Measurements from ENCODE around the gene SEH1L.
A peak's percentile ranks its signal among the peaks of the same experiment; 100 is the strongest.
"Not testable (repeated sequence)": the region's sequence is repeated elsewhere in the genome, so short reads cannot be mapped to it uniquely, and the experiment has no call there.

The SEH1L gene

DNA sequence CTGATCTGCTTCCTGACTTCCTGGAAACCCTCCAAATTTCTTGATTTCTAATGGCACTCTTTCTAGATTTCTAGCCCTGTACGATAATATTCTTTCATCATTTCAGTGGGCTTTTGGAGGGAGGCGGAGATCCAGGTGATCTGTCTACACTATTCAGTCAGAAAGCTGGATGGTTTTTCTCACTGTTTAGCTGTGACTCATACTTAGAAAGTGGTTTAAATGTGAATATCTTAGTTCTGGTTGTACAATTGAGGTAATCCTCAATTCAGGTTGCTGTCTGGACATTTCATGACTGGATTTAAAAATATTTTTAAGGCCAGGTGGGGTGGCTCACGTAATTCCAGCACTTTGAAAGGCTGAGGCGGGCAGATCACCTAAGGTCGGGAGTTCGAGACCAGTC, 20.8 kb downstream of the SEH1L start:
- Mint-ChIP-seq H3K4me3 (no peak overlapping the region), H3K27ac (no peak overlapping the region), H3K36me3 (peaks cover 31% of the 10 kb centered on the region), H3K4me1 (peaks cover 18% of the 10 kb centered on the region), H3K9me3 (no peaks in the 10 kb centered on the region), H3K27me3 (no peaks in the 10 kb centered on the region)

GRCh38 chr18:12973562-12974213, 25.9 kb downstream of the SEH1L start:
- H3K4me1 Mint-ChIP-seq = peaks cover 11% of the 10 kb centered on the region
- peaks cover 22% of the 10 kb centered on the region for H3K36me3 Mint-ChIP-seq
- H3K27me3 Mint-ChIP-seq = no peaks in the 10 kb centered on the region
- no peaks in the 10 kb centered on the region for H3K9me3 Mint-ChIP-seq
- H3K27ac Mint-ChIP-seq = no peak overlapping the region
- H3K4me3 Mint-ChIP-seq = no peak overlapping the region

- no peak overlapping the region for H3K27ac Mint-ChIP-seq
- H3K9me3 Mint-ChIP-seq = no peaks in the 10 kb centered on the region
- no peak overlapping the region for H3K4me3 Mint-ChIP-seq
- H3K4me1 Mint-ChIP-seq = peaks cover 6% of the 10 kb centered on the region
- no peaks in the 10 kb centered on the region for H3K27me3 Mint-ChIP-seq
- peaks cover 21% of the 10 kb centered on the region for H3K36me3 Mint-ChIP-seq
These were observed 27.7 kb downstream of the SEH1L start for GRCh38 chr18:12975488-12975887.

- H3K36me3 Mint-ChIP-seq = peaks cover 20% of the 10 kb centered on the region
- no peaks in the 10 kb centered on the region for H3K27me3 Mint-ChIP-seq
- no peak overlapping the region for H3K27ac Mint-ChIP-seq
- H3K4me3 Mint-ChIP-seq = no peak overlapping the region
- H3K9me3 Mint-ChIP-seq = no peaks in the 10 kb centered on the region
- H3K4me1 Mint-ChIP-seq = peaks cover 6% of the 10 kb centered on the region
These were observed 28.5 kb downstream of the SEH1L start for GRCh38 chr18:12976305-12976704.

DNA sequence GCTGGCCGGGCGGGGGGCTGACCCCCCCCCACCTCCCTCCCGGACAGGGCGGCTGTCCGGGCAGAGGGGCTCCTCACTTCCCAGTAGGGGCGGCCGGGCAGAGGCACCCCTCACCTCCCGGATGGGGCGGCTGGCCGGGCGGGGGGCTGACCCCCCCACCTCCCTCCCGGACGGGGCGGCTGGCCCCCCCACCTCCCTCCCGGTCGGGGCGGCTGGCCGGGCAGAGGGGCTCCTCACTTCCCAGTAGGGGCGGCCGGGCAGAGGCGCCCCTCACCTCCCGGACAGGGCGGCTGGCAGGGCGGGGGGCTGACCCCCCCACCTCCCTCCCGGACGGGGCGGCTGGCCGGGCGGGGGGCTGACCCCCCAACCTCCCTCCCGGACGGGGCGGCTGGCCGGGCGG, 32.3 kb downstream of the SEH1L start:
- not testable (repeated sequence) for H3K27ac Mint-ChIP-seq

DNA sequence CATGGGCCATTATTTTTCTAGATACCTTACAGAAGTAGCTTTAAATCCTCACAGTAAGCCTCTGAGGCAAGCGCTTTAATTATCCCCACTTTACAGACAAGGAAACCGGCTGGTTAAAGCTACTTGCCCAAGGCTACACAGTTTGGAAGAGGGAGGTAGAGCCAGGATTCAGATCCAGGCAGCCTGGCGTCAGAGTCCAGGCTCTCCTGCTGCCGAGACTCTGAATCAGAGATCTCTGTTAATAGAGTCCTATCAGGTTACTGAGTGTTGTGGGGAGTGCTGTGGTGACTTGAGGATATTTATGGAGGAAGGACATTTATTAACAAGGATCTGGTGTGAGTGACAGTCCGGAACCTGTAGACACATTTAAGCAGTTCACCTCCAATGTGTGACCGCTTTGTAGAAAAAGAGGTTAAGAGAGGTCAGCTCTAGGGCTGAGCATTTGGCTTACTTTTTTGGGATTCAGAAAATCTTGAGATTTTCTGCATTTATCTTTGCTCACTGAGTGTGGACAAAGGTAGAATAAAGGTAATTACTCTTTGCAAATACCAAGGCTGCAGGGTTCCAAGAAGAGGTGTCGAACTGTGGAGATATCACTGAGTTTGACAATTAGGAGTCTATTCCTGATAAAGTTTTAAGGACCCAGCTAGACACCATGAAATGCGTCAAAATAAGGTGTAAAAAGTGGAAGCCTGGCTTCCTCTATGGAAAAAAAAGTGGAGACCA, 41.7 kb downstream of the SEH1L start:
- Mint-ChIP-seq H3K4me3 (peak overlapping the region; percentile 99), H3K27ac (peak overlapping the region; percentile 95), H3K4me1 (peaks cover 20% of the 10 kb centered on the region), H3K27me3 (no peaks in the 10 kb centered on the region), H3K9me3 (no peaks in the 10 kb centered on the region), H3K36me3 (no peaks in the 10 kb centered on the region)

More for the DNA sequence above, 32.3 kb downstream of the SEH1L start:
- H3K4me3 Mint-ChIP-seq, H3K9me3 Mint-ChIP-seq, H3K4me1 Mint-ChIP-seq, H3K27me3 Mint-ChIP-seq: not testable (repeated sequence)
- H3K36me3 Mint-ChIP-seq = peaks cover 18% of the 10 kb centered on the region

DNA sequence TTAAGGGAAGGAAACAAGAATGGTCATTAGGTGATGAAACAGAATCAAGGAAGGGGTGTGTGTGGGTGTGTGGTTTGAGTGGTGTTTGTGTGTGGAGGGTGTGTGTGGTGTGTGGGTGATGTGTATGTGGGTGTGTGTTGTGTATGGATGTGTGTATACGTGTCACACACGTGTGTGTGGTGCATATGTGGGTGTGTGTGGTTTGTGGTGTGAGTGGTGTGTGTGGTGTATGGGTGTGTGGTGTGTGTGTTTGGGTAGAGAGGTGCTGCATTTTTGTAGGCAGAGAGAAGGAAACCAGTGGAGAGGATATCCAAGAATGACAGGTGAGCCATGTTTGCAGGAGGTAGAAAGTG, 42.3 kb downstream of the SEH1L start:
- Mint-ChIP-seq H3K4me1 (peaks cover 20% of the 10 kb centered on the region), H3K27ac (peak overlapping the region; percentile 95), H3K36me3 (no peaks in the 10 kb centered on the region), H3K4me3 (peak overlapping the region; percentile 99), H3K27me3 (no peaks in the 10 kb centered on the region), H3K9me3 (no peaks in the 10 kb centered on the region)

DNA sequence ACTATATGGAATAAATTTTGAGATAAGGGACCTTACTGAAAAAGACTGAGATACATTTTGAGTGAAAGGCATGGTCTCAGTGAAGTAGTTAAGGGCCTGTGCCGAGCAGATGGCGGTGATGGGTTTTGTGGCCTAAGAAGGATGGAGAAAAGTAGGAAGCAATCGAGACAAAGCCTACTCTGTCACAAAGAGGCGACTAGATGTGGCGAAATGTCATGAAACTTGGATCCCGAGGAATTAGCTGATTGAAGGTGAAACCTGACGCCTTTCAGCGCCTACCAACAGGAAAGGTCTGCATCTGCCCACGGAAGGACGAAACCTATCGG, 42.8 kb downstream of the SEH1L start:
- Mint-ChIP-seq H3K4me3 (peak overlapping the region; percentile 99), H3K4me1 (peaks cover 20% of the 10 kb centered on the region), H3K9me3 (no peaks in the 10 kb centered on the region), H3K36me3 (no peaks in the 10 kb centered on the region), H3K27me3 (no peaks in the 10 kb centered on the region), H3K27ac (peak overlapping the region; percentile 95)

DNA sequence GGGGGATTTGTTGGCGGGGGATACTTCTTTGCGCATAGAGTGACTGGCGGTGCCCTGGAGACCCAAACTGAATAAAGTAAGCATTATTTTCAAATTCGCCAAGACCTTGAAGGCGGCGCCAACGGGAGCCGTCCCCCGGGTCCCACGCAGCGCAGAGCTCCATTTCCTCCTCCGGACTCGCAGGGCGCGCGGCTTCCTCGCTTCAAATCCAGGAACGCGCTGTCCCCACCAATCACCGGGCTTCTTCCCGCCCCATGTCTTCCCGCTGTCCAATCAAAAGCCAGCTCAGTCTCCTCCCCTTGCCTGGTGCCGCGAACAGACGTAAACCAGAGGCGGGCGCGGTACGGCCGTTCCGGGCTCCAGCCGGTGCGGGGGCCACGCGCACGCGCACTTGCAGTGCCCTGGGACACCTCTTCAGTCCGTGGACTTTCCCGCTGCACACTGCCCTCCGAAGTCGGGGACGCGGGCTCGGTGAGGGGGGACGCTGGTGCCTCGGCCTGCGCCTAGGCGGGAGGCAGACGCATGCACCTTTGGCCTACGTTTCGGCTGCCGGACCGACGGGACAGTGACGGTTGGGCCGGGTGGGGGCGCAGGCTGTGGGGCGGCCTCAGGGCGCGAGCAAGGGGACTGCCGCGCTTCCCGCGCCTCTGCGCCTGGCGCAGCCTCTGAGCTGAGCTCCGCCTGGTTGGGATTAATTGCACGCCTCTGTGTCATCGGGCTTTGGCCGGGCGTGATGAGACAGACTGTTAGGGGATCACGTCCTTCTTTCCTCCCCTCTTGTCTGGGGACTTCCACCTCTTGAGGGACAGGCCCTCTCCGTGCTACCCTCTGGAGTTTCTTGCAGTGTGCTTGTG, 43.4 kb downstream of the SEH1L start, which contains the start of gene CEP192:
Gene CEP192, plus strand, starts transcription at position 396 of the 854 bp plus-strand sequence. CDS start 8,063 bp downstream, outside the sequence.
- Mint-ChIP-seq H3K27ac (peak within 1 kb of the TSS; percentile 95), H3K4me3 (peak within 1 kb of the TSS; percentile 99), H3K36me3 (no peaks in the 10 kb centered on the region), H3K4me1 (peaks cover 20% of the 10 kb centered on the region), H3K9me3 (no peaks in the 10 kb centered on the region), H3K27me3 (no peaks in the 10 kb centered on the region)

DNA sequence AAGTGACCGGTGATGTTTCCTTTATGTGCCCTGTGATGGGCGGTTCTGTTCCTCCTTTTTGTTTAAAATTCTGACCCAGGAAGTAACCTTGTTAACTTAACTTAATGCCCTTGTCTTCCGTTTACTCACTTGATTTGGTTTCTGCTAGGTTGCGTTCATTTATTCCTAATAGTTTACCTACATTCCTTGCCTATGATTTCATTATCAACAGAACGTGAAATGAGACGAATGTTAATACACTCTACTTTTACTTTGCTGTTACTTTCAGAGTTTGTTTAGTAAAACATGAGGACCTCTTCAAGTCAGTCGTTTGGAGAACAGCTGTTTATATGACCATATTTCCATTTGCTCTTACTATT, 44.0 kb downstream of the SEH1L start:
- H3K4me1 Mint-ChIP-seq = peaks cover 20% of the 10 kb centered on the region
- peak overlapping the region; percentile 95 for H3K27ac Mint-ChIP-seq
- H3K36me3 Mint-ChIP-seq = no peaks in the 10 kb centered on the region
- peak overlapping the region; percentile 99 for H3K4me3 Mint-ChIP-seq
- no peaks in the 10 kb centered on the region for H3K9me3 Mint-ChIP-seq
- H3K27me3 Mint-ChIP-seq = no peaks in the 10 kb centered on the region

DNA sequence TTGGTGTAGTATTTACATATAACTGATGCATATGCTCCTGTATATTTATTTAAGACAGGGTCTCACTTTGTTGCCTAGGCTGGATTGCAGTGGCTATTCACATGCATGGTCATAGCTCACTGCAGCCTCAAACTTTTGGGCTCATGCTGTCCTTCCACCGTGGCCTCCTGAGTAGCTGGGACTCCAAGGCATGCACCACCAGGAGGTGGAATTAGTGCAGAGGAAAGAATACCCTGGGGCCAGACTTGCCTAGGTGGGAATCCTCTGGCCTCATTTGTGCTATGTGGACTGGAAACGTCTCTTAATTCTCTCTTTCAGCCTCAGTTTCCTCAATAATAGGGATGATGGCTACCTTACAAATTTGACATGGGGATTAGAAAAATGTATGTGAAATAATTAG, 45.6 kb downstream of the SEH1L start:
- peaks cover under 1% of the 10 kb centered on the region for H3K36me3 Mint-ChIP-seq
- no peak overlapping the region for H3K27ac Mint-ChIP-seq
- H3K4me1 Mint-ChIP-seq = peaks cover 25% of the 10 kb centered on the region
- H3K9me3 Mint-ChIP-seq = no peaks in the 10 kb centered on the region
- no peak overlapping the region for H3K4me3 Mint-ChIP-seq
- H3K27me3 Mint-ChIP-seq = no peaks in the 10 kb centered on the region

- no peaks in the 10 kb centered on the region for H3K9me3 Mint-ChIP-seq
- H3K4me3 Mint-ChIP-seq = no peak overlapping the region
- H3K27ac Mint-ChIP-seq = no peak overlapping the region
- H3K36me3 Mint-ChIP-seq = peaks cover 4% of the 10 kb centered on the region
- no peaks in the 10 kb centered on the region for H3K27me3 Mint-ChIP-seq
- peaks cover 26% of the 10 kb centered on the region for H3K4me1 Mint-ChIP-seq
These were observed 47.6 kb downstream of the SEH1L start for GRCh38 chr18:12995424-12995823.

- peaks cover 20% of the 10 kb centered on the region for H3K4me1 Mint-ChIP-seq
- H3K36me3 Mint-ChIP-seq = peaks cover 4% of the 10 kb centered on the region
- H3K9me3 Mint-ChIP-seq = no peaks in the 10 kb centered on the region
- H3K4me3 Mint-ChIP-seq = no peak overlapping the region
- H3K27ac Mint-ChIP-seq = no peak overlapping the region
- no peaks in the 10 kb centered on the region for H3K27me3 Mint-ChIP-seq
These were observed 48.2 kb downstream of the SEH1L start for GRCh38 chr18:12995952-12996477.

GRCh38 chr18:12996661-12997292, 49.0 kb downstream of the SEH1L start:
- Mint-ChIP-seq H3K4me3 (no peak overlapping the region), H3K36me3 (peaks cover 4% of the 10 kb centered on the region), H3K27me3 (no peaks in the 10 kb centered on the region), H3K4me1 (peaks cover 19% of the 10 kb centered on the region), H3K9me3 (no peaks in the 10 kb centered on the region), H3K27ac (no peak overlapping the region)

DNA sequence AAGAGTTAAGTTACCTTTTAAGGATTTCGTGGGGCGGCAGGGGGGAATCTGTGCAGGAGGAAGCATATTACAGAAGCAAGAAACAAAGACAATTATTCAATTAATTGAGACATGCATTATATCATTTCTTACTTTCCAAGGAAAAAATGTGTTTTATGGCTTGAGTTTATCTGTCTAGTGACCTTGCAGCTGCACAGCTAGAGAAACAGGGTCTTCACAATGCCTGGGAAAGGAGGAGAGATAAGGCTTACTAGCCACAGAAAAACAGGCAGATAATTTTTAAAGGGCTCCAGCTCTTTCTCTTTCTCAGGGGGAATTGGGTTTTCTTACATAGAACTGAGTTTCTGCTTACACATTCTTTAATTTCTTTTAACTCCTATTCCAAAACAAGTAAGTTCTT, 49.5 kb downstream of the SEH1L start:
- not testable (repeated sequence) for H3K9me3 Mint-ChIP-seq, H3K36me3 Mint-ChIP-seq, H3K27me3 Mint-ChIP-seq, H3K4me3 Mint-ChIP-seq, H3K27ac Mint-ChIP-seq
- peaks cover 19% of the 10 kb centered on the region for H3K4me1 Mint-ChIP-seq

Measured in activated naive CD4-positive, alpha-beta T cell treated with anti-CD3 and anti-CD28 coated beads, Interleukin-2, amount 50 U/mL, for 24 hours (primary cell).